ENCODE data around the gene ACOXL. TPM values are rescaled to one million over a fixed set of nuclear protein-coding genes. Genes with fewer than 3 reads are reported as not detected.

Gene ACOXL
- polyA plus RNA-seq, 3 donors = 0.35 TPM; not detected in 2

GRCh38 chr2:110729106-110729505 is 3.3 kb upstream of the ACOXL start:
- Histone ChIP-seq H3K27me3 (ENCODE audit: control insufficient read depth in 2 of 2, insufficient read depth in 2 of 2, low read length in 2 of 2) (peaks cover 37 to 39% of the 10 kb centered on the region in 2 donors), H3K4me3 (replicated peaks in 1 of 3; ENCODE audit: low read depth in 2 of 3, low read length in 3 of 3) (no peak overlapping the region), H4K20me1 (ENCODE audit: insufficient read depth, low read length) (no peaks in the 10 kb centered on the region), H3K79me2 (ENCODE audit: insufficient read depth, low read length) (no peaks in the 10 kb centered on the region), H3K36me3 (replicated peaks in 1 of 2; ENCODE audit: control insufficient read depth in 1 of 2, insufficient read depth in 2 of 2, low read length in 2 of 2) (no peaks in the 10 kb centered on the region), H3K4me2 (replicated peaks; ENCODE audit: extremely low read depth, low read length, poor library complexity, severe bottlenecking) (no peak overlapping the region), H3K9me3 (replicated peaks in 1 of 2; ENCODE audit: control insufficient read depth in 1 of 2, insufficient read depth in 1 of 2, low read length in 2 of 2) (peaks cover 0 to 23% of the 10 kb centered on the region in 2 donors), H3K4me1 (ENCODE audit: control insufficient read depth in 1 of 2, insufficient read depth in 2 of 2, low read length in 2 of 2) (peaks cover 10 to 15% of the 10 kb centered on the region in 2 donors), H3K9ac (ENCODE audit: insufficient read depth, low read length, poor library complexity, severe bottlenecking) (no peak overlapping the region), H2AFZ (ENCODE audit: insufficient read depth, low read depth, low read length, poor library complexity, severe bottlenecking) (no peak overlapping the region), H3K27ac (ENCODE audit: low read depth in 1 of 2, low read length in 2 of 2) (no peak overlapping the region)
- H3K4me1 Mint-ChIP-seq = peaks cover 16% of the 10 kb centered on the region
- 100% methylated on average over 3 of the region's 7 CpGs for WGBS (ENCODE audit: insufficient coverage)
- H3K27me3 Mint-ChIP-seq (ENCODE audit: low read depth in 3 of 3) = peaks cover 41 to 50% (median 47%) of the 10 kb centered on the region in 3 donors
- intact Hi-C loops (cut with micrococcal nuclease) = no loop called here
- H3K27ac Mint-ChIP-seq = no peak overlapping the region
- no peak for DNase-seq
- peaks cover 0 to 23% (median 14%) of the 10 kb centered on the region in 7 donors for H3K9me3 Mint-ChIP-seq
- peaks cover 3 to 5% of the 10 kb centered on the region in 2 donors for H3K36me3 Mint-ChIP-seq
- TF ChIP-seq CTCF (IDR thresholded peaks at IDR 0.05) = no peak
- peak overlapping the region in 1 of 2 donors; percentile 14 for H3K4me3 Mint-ChIP-seq

DNA sequence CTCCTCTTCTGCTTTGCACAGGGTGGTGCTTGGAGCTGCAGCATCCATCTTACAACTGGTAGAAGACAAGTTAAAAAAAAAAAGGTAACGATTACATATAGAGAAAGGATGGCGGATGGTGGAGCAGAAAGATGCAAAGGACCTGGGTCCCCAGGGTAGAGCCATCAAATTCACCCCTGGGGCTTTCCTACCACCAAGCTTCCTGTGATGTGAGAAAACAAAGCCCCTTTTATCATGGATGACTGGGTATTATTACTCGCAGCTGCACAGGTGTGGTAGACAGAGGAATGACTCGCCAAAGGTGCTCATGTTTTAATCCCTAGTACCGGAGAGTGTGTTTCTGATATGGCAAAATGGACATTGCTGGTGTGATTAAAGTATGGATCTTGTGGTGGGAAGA is 1.3 kb upstream of the ACOXL start:
- Mint-ChIP-seq H3K27me3 (ENCODE audit: low read depth in 3 of 3) (peaks cover 58 to 66% (median 63%) of the 10 kb centered on the region in 3 donors), H3K36me3 (peaks cover 3 to 5% of the 10 kb centered on the region in 2 donors), H3K27ac (no peak overlapping the region), H3K4me1 (peaks cover 19% of the 10 kb centered on the region), H3K4me3 (peak overlapping the region in 1 of 2 donors; percentile 89), H3K9me3 (peaks cover 0 to 20% (median 11%) of the 10 kb centered on the region in 7 donors)
- no peak overlapping the region for H3K4me2 ChIP-seq (replicated peaks; ENCODE audit: extremely low read depth, low read length, poor library complexity, severe bottlenecking)
- no CpG with 5 or more reads among the region's 5 CpGs for WGBS (ENCODE audit: insufficient coverage)
- H3K4me1 ChIP-seq (ENCODE audit: control insufficient read depth in 1 of 2, insufficient read depth in 2 of 2, low read length in 2 of 2) = peaks cover 10 to 15% of the 10 kb centered on the region in 2 donors
- no peaks in the 10 kb centered on the region for H3K79me2 ChIP-seq (ENCODE audit: insufficient read depth, low read length)
- H3K27ac ChIP-seq (ENCODE audit: low read depth in 1 of 2, low read length in 2 of 2) = no peak overlapping the region
- intact Hi-C loops (cut with micrococcal nuclease) = no loop called here
- no peaks in the 10 kb centered on the region for H3K36me3 ChIP-seq (replicated peaks in 1 of 2; ENCODE audit: control insufficient read depth in 1 of 2, insufficient read depth in 2 of 2, low read length in 2 of 2)
- H3K9ac ChIP-seq (ENCODE audit: insufficient read depth, low read length, poor library complexity, severe bottlenecking) = no peak overlapping the region
- no peak for TF ChIP-seq CTCF (IDR thresholded peaks at IDR 0.05)
- no peak for DNase-seq
- H3K4me3 ChIP-seq (replicated peaks in 1 of 3; ENCODE audit: low read depth in 2 of 3, low read length in 3 of 3) = no peak overlapping the region
- peaks cover 0 to 23% of the 10 kb centered on the region in 2 donors for H3K9me3 ChIP-seq (replicated peaks in 1 of 2; ENCODE audit: control insufficient read depth in 1 of 2, insufficient read depth in 1 of 2, low read length in 2 of 2)
- no peaks in the 10 kb centered on the region for H4K20me1 ChIP-seq (ENCODE audit: insufficient read depth, low read length)
- peaks cover 51 to 58% of the 10 kb centered on the region in 2 donors for H3K27me3 ChIP-seq (ENCODE audit: control insufficient read depth in 2 of 2, insufficient read depth in 2 of 2, low read length in 2 of 2)
- H2AFZ ChIP-seq (ENCODE audit: insufficient read depth, low read depth, low read length, poor library complexity, severe bottlenecking) = no peak overlapping the region
